GM21786 (cell line): ENCODE measurements around the gene ANKRD44.

Experiments
- ATAC-seq: cut with Tn5 transposase; IDR thresholded peaks from one replicate; pipeline ENCODE4 v1.9.1; 2021; ENCODE audit not compliant: unreplicated experiment

ANKRD44 gene

DNA sequence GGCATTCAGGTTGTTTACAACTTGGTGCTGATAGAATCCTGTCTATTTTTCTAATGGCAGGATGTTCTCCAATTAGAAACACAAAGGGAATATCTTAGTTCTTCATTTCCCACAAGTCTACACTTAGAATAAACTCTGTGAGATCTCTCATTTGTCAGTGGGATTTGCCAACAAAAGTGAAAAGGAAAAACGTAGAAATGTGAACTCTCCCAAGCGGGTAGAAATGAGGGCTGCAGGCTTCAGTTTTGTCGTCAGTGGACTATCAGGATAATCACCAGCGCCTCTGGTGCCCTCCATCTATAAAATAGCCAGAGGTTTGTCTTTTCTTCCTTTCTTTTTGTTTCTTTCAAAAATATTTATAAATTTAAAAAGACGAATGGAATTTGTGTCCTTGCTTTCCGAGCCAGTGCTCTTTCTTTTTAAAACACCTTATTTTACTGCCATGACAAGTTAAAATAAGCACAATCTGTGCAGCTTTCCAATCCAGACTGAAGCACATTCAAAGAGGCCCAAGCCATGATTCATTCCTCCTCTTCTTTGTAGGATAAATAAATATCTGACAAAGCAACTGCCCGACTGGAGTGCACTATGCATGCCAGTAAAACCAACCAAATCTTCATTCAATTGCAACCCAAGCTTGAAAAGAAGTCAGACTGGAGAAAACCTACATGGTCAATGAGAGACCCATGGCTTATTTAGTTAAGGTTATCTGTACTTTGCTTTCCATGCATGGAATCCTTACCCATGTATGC, 185.8 kb downstream of the ANKRD44 start:
- ATAC-seq: no peak

DNA sequence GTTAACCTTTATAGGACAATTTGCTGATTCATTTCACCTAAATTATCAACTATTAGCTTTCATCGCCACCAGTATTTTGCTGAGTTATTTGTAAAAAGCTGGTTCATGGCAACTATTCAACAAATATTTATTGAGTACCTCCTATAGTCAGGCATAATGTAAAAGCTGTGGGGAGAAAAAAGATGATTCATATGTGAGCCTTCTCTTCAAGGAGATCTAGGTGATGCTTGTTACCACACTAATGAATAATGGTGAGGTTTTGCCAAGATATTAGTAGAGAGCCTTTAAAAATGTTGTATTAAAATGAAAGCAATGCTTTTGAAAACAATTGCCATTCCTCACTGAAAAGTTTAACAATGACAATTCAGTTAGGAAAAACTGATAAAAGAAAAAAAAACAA, 187.8 kb downstream of the ANKRD44 start:
- ATAC-seq: no peak

DNA sequence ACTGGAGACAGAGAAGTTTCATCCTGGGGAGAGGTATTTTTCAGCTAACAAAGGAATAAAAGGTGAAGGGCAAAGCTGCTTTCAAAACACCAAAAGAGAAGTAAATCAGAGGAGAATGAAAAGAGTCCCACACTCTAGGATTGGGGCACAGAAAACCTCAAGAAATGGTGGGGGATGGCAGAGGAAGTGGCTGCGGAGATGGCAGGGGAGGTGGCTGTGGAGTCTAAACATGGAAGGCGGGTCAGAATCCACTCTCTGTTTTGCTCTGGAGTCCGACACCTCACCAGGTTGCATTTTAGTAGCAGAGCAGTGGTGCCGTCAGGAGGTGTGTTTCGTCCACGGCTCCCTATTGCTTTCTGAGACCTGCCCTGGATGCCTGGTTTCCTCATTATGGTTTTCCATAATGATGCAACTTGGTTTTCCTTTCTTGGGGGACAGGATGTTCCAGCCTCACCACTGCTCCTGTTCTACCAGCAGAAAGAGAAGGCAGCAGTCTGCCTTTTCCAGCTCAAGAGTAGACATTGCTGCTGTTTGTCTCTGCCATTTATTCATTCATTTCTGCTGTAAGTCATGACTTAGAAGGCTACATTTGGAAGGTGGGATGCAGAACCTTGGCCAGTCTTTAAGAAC, 188.7 kb downstream of the ANKRD44 start:
- ATAC-seq: no peak

DNA sequence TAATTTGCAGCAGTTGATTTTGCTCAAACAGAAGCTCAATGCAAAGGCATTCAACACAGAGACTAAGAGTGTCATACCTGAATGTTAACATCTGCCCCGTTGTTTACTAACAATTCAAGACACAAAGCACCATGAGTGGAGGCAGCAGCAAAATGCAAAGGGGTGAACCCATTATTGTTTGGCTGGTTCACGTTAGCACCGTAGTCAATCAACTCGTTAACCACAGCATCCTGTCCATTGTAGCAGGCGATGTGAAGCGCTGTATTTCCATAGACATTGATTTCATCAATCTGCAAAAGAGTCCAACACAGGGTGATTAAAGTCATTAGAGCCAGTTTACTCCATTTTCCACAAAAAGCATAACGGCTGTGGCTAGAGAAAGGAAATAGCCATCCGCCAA, 189.3 kb downstream of the ANKRD44 start:
- no peak for ATAC-seq

DNA sequence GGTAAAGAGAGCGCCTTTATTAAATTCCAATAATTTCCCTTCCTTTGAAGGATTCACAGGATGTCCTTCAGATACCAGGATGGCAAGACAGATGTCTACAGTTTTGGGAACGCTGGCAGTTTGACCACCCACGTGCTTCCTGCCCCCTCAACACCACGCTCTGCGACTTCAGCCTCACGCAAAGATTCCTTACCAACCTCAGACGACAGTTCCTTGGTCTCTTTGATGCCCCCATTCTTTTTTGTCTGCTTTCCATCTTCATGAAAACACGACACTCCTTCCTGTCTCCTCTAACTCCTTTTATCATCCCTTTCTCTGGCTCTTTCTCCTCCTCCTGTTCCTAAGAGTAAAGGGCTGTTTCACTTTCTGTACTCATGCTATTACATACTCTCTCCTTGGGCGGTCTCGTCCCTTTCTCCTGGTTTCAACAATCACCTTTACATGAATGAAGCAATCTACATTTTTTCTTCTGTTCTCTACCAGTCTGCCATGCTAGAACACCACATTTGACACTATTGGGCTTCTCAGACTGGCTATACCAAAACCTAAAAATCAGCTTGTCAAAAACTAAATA, 194.2 kb downstream of the ANKRD44 start:
- ATAC-seq: no peak

DNA sequence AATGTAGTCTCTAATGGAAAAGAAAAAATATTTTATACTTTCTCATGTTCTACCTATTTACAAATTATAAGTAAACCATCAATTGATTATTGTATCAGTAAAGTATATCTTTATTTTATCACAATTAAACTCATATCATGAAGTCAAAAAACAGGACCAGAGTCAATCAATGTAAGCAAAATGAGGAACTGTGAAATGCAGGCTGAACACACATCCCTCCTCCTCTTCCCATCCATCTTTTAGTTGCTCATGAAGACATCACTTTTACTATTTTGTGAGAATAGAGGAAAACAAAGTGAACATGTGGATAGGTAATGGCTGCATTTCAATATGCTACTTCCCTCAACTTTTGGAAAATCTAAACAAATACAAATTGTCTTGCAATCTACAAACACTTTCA, 195.3 kb downstream of the ANKRD44 start:
- ATAC-seq: no peak

DNA sequence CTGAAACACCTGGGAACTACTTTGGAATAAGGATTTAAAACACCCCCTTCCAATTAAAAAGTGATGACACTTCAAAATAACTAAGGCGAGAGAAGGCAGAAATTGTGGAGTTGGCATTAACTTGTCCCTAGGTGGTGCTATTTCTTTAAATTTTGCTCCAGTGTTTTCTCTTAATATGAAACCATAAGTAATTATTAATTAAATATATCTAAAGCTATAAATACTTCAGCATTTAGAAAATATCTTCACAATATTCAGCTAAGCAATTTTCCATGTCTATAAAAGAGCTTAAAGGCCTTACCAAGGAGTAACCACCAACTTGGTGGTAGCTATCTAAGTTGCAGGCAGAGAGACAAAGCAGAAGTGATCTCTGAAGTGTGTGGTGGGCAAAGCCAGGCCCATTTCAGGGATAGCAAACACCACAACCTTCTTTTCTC, 197.3 kb downstream of the ANKRD44 start:
- peak; percentile 61 for ATAC-seq

DNA sequence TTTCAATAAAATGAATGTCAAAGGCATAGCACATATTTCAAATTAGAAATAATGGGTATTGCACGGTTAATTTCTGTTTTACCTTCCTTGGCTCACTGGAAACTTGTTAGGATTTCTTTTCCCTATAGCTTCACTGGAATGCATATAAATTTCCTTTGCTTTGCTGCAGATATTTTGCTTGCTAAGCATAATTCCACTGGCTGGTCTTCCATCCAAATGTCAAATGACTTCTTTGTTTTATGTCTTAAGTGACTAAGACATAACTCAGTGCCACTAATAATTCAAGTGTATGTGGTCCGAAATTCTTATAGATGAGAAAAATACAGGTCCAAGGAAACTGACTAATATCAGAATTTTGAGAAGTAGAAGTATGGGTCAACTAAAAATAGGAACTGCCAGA, 201.3 kb downstream of the ANKRD44 start:
- ATAC-seq: no peak

DNA sequence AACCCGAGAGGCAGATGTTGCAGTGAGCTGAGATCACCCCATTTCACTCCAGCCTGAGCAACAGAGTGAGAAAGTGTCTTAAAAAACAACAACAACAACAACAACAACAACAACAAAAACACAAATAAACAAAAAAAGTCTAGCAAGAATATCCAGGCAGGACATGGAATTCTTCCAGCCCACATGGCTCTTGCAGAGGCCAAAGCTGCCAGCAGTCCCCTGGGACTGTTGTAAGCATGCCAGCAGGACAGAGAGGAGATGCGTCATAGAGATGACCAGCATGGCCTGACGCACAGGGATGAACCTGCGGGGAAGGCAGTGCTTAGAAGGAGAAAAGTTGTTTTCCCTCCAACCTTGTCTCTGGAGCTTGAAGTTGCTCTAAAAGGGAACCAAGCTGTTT, 201.8 kb downstream of the ANKRD44 start:
- no peak for ATAC-seq

DNA sequence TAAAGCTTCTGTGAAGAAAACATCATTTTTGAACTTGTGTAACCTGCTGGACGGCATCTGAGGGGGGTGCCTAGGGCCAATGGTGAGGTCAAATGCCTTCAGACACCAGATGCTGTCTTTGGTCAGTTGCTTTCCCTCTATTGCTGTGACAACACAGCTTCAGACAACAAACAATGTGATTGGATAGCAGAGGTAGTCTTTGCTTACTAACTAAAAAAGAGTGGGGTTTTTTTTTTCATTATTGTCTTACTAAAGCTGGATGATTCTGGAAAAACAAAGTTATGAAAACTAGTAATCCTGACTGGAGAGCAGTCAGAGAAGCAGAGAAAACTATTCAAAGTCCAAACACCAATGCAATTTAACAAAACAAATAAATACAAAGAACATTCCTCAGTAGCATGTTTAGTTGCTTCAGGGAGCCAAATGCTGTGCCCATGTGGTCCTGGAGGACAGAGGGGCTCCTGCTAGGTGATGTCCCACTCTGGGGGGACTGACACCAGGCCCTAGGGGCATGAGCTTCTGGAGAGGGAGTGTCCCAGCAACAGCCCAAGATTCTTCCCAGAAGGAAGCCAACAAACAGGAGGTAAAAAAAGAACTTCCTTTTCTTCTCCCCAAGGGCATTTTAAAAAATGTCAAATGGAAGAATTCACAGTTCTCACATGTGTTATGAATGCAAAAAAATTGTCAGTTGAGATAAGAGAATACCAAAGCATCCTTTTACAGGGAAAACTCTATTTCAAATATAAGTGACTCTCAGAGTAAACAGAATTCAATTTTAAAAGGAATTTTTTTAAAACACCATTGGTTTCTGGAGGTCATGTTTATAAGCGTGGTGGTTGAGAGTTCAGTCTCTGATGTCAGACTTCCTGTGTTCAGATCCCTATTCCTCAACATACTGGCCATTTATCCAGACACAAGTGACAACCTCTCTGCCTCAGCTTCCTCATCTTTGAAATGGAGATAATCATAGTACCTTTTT, 203.0 kb downstream of the ANKRD44 start:
- ATAC-seq: no peak

DNA sequence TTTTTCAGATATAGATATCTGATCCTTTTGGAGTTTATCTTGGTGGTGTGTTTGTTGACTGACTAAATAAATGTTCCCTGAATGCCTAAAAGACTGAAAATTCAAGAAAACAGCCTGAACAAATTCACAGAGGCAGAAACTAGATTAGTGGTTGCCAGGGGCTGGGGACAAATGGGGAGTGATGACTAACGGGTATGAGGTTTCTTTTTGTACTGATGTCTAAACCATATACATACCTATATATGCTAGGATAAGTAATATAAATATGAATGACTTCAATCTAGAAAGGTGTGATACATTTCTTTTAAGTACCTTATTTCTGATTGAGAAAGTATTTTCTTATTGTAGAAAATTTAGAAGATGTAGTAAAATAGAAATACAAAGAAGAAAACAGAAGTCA, 207.2 kb downstream of the ANKRD44 start:
- no peak for ATAC-seq

DNA sequence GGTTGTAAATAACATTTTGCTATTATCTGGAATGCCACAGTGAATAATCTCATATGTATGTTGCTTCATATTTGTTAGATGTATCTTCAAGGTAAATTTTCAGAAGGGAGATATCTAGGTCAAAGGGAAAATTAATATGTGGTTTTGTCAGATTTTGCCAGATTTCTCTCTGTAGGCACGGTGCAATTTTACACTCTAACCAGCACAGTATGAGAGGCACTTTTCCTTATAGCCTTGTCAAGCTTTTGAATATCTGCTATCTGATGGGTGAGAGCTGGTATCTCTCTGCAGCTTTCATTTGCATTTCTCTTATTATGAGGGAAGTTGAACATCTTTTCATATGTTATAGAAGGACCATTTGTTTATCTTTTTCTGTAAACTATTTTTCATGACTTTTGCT, 208.3 kb downstream of the ANKRD44 start:
- no peak for ATAC-seq

DNA sequence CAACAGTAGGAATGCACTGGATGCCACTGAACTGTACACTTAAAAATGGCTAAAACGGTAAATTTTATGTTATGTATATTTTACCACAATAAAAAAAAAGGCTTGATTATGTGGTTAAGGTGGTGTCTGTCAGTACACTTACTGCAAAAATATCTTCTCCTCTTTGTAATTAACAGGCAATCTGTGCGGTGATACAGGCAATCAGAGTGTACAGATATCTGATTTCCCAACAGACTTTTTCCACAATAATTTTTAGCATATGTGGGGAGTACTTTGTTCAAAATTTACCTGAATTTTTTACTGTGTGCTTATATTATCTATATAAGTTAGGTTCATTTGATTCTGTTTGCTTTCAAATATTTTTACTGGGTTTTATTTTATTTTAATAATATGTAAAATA, 209.1 kb downstream of the ANKRD44 start:
- no peak for ATAC-seq

DNA sequence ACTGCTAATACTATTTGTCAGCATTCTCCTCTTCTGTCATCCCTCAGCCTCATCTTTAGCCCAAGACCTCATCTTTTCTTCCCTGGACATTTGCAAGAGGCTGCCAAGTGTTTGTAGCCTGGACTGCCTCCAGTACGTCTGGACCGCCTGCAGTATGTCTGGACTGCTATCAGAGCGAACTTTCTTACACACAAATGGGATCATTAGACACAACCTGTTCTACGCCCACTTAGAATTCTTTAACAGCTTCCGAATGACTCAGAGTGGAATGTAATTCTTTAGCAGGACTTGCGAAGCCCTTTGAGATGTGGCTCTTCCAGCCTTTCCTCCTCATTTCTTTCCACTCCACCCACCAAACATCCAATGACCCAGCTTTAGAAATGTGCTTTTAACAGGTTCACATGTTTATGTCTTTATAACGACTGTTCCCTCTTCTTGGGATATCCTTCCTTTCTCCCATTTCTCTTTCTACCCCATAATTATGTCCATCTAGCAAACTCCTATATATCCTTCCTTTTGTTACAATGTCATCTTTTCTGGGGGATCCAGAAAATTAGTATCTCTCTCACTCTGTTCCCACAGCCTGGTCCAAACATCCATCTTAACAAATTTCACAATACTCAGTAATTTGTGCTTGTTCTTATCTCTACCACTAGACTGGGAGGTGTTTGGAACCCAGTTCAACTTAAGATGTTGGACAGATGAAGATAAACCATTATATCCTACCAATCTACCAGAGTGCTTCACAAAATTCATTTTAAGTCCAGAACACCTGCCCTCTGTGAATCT, 212.8 kb downstream of the ANKRD44 start:
- no peak for ATAC-seq

DNA sequence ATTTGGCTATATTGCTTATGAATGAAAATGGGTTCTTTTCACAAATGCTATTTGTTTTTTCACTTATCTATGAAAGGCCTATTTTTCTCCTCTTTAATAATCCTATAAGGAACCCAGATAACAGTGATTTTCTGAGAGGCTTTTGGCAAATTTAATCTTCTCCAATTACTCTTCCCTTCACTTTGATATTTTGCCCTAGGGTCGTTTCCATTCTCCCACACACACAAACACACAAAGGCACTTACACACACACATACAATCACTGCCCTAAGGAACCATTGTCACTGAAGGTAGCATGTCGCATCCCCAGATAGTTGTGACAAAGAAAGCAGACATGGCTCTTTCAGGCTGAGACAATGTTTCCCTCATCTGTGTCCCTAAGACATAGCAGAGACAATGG, 213.9 kb downstream of the ANKRD44 start:
- no peak for ATAC-seq

DNA sequence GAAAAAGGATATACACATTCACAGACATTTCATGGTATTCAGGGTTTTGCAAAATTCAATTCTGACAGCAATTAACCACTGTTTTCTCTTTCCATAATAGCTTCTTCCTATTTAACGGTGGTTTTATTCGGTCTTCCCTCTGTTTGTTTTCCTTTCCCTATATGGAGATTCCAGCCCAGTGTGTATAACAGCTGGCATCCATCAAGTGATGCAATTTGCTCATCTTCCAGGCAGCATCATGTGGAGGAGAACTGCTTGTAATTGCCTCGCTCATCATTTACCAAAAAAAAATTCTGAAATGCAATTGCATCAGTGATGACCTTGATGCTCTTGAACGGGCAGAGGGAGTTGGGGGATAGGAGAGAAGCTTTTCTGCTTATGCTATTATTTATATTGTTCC, 218.1 kb downstream of the ANKRD44 start:
- ATAC-seq: no peak

DNA sequence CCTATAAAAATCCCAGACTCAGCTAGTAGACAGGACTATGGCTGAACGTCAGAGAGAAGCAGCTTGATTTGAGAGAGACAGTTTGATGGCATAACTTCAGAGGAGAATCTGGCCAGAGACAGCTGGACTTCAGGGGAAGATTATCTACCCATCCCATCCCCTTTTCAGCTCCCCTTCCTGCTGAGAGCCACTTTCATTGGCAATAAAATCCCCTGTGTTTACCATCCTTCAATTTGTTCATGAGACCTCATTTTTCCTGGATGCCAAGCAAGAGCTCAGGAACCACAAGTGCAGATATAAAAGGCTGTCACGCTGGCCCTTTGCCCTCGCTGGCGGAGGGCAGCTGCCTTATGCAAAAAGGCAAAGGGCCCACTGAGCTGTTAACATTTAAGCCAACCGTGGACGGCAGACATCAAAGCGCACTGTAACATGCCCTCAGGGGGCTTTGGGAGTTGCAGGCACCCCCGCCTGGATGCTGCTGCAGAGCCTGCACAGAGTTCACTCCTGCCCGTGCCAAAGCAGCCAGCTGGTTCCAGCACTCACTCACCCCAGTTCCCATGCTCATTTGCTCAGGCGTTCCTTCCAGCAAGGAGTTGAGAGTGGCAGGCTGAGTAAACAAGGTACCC, 219.7 kb downstream of the ANKRD44 start:
- no peak for ATAC-seq

DNA sequence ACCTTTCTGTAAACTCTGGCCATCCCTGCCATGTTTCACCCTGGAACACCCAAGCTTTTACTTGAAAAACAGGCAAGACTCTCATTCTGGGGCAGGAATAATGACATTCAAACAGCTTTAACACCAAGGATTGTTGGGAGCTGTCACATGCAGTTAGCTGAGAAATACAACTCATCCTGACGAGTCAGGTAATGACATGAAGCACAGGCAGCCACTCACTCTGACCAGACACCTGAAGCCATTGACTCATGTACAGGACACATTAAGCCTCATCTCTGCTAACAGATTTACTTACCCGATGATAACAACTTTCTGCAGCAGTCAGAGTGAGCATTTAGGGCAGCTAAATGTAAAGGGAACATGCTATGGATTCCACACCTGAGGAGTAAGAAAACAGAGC, 220.9 kb downstream of the ANKRD44 start:
- no peak for ATAC-seq

DNA sequence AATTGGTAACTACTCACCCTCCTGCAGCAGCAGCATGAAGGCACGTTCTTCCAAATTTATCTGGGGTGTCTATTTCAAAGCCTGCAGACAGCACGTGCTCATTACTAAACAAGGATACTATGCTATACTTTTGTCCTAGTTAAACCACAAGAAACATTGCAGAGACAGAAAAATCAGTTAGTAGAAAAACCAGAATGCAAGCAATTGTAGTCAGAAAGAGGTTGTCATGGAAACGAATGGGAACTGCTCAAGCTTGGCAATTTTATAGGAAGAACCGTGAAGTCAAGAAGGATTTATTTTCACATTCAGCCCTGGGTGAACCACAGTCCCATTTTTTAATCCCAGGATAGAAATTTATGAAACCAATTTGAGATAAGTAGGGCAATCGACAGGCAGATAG, 221.9 kb downstream of the ANKRD44 start:
- ATAC-seq: no peak

DNA sequence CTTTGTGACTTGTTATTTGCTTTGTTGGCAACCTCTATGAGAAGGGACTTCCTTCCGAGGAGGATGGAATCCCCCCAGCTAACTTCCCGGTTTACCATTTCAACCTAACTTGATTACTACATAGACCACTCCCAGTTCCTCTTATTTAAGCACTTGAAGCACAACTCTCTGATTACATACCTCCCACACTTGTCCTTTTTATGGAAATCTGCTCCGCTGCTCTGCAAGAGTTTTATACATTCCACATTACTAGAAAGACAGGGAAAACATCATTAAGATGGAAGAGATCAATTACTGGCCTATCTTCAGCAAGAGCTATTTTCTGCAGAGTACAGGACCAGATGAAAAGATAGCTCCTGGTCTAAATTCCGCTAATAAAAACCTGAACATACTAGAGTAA, 224.1 kb downstream of the ANKRD44 start:
- ATAC-seq: peak; percentile 50
